GM13977 (cell line): Measurements from ENCODE around the gene TMEM163.

Experiments used
- DNase-seq: peaks from one replicate; pipeline ENCODE4 v3.0.0; 2012; ENCODE audit warnings: low spot score
- in situ Hi-C: fragments of 300-500 bp; cut with MboI; formaldehyde crosslinking; loops from one replicate; pipeline ENCODE4 v1.12.0; 2022; ENCODE audit warnings: low sequenced_read_pairs, low pct_unique_long_range_greater_than_20kb, mixed read lengths, inconsistent platforms; ENCODE audit not compliant: unreplicated experiment
- TF ChIP-seq, protein P1 (sequence below): IDR thresholded peaks from 2 replicates; pipeline ENCODE4 v1.5.1; 2012; ENCODE audit warnings: mild to moderate bottlenecking, control low read depth; ENCODE audit not compliant: insufficient read depth; ENCODE audit errors: extremely low read depth, missing control alignments

Gene TMEM163

DNA sequence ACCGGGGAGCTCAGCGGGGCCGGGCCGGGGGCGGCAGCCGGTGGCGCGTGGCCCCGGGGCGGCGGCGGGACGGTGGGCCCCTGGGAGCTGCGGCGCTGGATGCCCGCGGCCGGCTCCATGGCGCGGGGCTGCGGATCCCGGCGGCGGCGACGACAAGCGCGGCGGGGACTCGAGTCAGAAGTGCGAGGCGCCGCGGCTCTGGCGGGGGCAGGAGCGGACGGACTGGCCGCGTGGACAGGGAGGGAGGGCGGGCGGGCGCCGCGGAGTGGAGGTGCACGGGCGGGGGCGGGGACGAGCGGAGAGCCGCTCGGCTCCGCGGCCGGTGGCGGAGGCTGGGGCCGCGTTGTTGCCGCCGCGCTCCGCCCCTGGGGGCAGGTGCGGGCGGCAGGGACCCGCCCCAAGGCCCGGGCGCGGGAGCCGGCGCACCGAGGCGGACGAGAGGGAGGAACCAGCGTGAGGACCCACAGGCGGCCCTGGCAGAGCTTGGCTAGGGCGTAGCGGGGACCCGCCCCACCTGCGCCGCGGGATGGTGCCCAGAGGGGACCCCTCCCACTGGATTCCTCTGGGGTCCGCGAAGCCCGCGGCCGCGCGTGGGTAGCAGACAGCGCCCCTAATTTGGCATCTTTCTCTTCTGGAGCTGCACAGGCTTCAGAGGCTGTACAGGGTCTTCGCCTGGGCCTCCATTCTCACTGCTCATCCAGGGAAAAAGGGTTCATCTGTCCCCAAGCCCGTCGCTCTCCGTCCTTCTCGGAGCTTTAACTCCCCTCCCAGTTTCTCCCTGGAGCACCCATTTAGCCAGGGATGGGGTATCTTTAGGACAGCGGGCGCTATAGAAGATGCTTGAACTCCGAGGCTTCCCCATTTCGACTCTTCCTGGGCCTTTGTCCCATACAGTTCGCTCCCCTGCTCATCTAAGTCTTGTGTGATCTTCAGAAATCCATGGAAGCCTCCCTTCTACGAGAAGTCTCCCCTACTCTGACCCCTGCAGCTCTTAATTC, at the start of gene TMEM163:
Gene TMEM163 (minus strand): TSS at position 184 of the 998 bp plus-strand sequence.
- TF ChIP-seq, protein P1, sequence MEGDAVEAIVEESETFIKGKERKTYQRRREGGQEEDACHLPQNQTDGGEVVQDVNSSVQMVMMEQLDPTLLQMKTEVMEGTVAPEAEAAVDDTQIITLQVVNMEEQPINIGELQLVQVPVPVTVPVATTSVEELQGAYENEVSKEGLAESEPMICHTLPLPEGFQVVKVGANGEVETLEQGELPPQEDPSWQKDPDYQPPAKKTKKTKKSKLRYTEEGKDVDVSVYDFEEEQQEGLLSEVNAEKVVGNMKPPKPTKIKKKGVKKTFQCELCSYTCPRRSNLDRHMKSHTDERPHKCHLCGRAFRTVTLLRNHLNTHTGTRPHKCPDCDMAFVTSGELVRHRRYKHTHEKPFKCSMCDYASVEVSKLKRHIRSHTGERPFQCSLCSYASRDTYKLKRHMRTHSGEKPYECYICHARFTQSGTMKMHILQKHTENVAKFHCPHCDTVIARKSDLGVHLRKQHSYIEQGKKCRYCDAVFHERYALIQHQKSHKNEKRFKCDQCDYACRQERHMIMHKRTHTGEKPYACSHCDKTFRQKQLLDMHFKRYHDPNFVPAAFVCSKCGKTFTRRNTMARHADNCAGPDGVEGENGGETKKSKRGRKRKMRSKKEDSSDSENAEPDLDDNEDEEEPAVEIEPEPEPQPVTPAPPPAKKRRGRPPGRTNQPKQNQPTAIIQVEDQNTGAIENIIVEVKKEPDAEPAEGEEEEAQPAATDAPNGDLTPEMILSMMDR: no peak
- in situ Hi-C loops: no loop called here

DNA sequence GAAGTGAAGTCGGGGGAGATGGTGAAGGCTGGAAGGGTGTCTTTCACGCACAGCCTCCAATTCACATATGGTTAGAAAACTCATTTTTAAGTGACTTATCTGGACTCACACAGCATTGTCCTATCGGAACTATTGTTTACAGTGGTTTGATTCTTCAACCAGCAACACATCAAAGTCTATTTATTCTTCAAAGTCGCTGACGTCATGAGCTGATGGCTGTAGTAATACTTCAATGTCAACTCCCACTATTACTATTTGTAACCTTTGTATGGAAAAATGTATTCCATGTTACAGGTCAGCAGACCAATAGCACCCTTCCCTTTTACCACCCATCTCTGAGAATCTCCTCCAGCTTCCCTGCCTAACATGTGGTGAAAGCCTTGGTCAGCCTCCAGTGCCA, 47.8 kb upstream of the TMEM163 start:
- in situ Hi-C loops: no loop called here
- TF ChIP-seq, protein P1: no peak
- no peak for DNase-seq

More for the DNA sequence above, at the start of gene TMEM163:
- DNase-seq: peak; percentile 70

DNA sequence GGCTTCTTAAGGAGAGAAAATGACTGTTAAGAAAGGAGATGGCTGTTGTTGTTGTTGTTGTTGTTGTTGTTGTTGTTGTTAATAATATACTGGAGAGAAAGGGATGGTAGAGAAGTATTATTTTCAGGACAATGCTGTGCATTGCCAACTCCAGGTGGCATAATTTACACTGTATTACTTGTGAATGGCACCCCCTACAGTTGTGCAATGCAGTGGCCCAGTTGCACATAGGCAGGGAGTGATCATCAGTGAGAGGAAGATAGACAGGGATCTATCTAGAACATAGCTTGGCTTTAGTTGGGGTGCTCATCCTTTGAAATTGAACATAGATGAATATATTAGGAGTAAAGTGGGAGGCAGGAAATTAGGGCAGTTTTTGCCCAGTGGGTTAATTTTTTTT, 47.2 kb upstream of the TMEM163 start:
- TF ChIP-seq, protein P1: peak; percentile 22
- DNase-seq: no peak
- in situ Hi-C loops: no loop called here

DNA sequence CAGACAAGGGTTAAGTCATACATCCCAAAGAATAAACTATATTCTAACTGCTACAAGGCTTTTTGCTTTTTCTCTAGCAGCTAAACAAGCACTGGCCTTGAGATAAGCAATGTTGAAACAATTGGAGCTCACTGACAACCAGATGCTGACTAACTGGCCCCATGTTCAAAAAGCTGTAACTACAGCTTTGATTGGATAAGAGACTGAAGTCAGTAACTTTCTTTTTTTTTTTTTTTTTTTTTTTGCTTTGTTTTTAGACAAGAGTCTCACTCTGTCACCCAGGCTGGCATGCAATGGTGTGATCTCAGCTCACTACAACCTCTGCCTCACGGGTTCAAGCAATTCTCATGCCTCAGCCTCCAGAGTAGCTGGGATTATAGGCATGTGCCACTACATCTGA, 45.4 kb upstream of the TMEM163 start:
- TF ChIP-seq, protein P1: no peak

DNA sequence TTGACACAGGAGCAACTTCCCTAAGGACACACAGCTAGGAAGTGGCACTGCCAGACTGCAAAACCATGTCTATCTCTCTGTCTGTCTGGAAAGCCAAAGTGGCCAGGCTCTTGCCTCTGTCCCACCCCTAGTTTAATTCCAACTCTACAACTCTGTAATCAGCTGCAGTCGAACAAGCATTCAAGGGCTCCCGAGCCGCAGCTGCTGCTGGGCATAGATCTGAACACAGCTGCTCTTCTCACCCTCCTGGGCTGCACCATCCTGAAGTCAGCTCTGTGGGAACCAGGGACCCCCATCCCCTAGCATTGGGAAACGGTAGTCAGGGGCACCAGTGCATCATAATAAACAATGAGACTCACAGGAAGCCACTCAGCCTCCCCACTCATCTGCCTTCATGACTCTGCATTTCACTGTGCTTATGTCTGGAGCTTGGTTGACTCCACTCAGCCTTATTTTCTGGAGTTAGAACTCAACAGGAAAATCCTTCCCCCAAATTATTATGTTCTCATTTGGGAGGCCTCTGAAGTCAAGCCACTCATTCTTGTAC, 44.4 kb upstream of the TMEM163 start:
- in situ Hi-C loops: no loop called here
- TF ChIP-seq, protein P1: no peak
- DNase-seq: no peak

More for the DNA sequence above, 45.4 kb upstream of the TMEM163 start:
- in situ Hi-C loops: no loop called here
- no peak for DNase-seq

DNA sequence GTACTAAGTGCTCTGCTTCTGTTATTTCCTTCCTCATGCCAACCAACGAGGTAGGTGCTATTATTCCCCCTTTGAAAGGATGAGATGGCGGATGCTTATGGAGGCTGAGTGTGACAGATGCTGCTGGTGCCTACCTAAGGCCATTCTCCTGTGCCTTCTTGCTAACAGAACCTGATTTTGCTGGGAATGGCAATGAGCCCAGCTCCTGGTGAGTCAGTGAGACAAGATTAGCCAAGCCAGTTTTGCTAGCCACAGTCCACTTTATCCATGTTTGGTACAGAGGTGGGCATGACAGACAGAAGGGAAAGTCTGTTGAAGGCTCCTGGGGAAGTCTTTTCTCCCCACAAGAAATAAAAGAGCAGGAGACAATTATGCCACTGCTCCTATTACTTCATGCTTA, 43.7 kb upstream of the TMEM163 start:
- TF ChIP-seq, protein P1: no peak
- in situ Hi-C loops: no loop called here

More for the DNA sequence above, 43.7 kb upstream of the TMEM163 start:
- DNase-seq: no peak
